ENCODE data around the gene RNF13.

Gene RNF13

DNA sequence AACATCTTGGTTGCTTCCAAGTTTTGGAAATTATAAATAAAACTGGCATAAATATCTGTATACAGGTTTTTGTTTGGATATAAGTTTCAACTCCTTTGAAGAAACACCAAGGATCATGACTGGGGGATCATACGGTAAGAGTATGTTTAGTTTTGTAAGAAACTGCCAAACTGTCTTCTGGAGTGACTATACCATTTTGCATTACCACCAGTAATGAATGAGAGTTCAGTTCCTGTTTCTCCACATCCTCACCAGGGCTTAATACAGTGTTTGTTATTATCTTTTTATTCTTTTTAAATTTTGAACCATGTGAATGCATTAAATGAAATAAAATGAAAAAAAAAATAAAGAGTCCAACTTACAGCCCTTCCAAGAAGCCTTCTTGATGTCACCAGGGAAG lies 17.0 kb upstream of the RNF13 start:
- DNase-seq (ENCODE audit: low read depth in 1 of 2, low spot score in 1 of 2) = no peak
- TF ChIP-seq, protein P1, sequence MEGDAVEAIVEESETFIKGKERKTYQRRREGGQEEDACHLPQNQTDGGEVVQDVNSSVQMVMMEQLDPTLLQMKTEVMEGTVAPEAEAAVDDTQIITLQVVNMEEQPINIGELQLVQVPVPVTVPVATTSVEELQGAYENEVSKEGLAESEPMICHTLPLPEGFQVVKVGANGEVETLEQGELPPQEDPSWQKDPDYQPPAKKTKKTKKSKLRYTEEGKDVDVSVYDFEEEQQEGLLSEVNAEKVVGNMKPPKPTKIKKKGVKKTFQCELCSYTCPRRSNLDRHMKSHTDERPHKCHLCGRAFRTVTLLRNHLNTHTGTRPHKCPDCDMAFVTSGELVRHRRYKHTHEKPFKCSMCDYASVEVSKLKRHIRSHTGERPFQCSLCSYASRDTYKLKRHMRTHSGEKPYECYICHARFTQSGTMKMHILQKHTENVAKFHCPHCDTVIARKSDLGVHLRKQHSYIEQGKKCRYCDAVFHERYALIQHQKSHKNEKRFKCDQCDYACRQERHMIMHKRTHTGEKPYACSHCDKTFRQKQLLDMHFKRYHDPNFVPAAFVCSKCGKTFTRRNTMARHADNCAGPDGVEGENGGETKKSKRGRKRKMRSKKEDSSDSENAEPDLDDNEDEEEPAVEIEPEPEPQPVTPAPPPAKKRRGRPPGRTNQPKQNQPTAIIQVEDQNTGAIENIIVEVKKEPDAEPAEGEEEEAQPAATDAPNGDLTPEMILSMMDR (IDR thresholded peaks at IDR 0.05; ENCODE audit: insufficient read depth, low read length) = no peak
- TF ChIP-seq REST (IDR thresholded peaks at IDR 0.05; ENCODE audit: insufficient replicate concordance, low read depth) (no peak), SPI1 (IDR thresholded peaks at IDR 0.05; ENCODE audit: borderline replicate concordance, low read depth) (peak; percentile 84)
- peak overlapping the region; percentile 43 for H3K27ac ChIP-seq (replicated peaks)
- H3K4me3 ChIP-seq (replicated peaks; ENCODE audit: insufficient read depth, low read length) = no peak overlapping the region
- H3K27me3 ChIP-seq (ENCODE audit: insufficient read depth, poor library complexity, severe bottlenecking) = no peaks in the 10 kb centered on the region

DNA sequence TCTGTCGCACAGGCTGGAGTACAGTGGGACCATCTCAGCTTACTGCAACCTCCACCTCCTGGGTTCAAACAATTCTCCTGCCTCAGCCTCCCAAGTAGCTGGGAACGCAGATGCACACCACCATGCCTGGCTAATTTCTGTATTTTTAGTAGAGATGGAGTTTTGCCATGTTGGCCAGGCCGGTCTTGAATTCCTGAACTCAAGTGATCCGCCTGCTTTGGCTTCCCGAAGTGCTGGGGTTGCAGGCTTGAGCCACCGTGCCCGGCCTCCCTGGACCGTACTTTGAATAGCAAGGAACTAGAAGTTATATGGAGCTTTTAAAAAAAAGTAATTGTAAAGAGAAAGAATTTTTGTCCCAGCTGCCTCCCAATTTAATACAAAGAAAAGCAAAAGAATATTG lies 12.3 kb upstream of the RNF13 start:
- H3K27ac ChIP-seq (replicated peaks) = no peak overlapping the region
- H3K27me3 ChIP-seq (ENCODE audit: insufficient read depth, poor library complexity, severe bottlenecking) = no peaks in the 10 kb centered on the region
- TF ChIP-seq SPI1 (IDR thresholded peaks at IDR 0.05; ENCODE audit: borderline replicate concordance, low read depth) = no peak
- TF ChIP-seq, protein P1 (IDR thresholded peaks at IDR 0.05; ENCODE audit: insufficient read depth, low read length) = no peak
- TF ChIP-seq REST (IDR thresholded peaks at IDR 0.05; ENCODE audit: insufficient replicate concordance, low read depth) = no peak
- H3K4me3 ChIP-seq (replicated peaks; ENCODE audit: insufficient read depth, low read length) = no peak overlapping the region
- no peak for DNase-seq (ENCODE audit: low read depth in 1 of 2, low spot score in 1 of 2)

GRCh38 chr3:149801195-149801594 lies 11.8 kb upstream of the RNF13 start:
- Histone ChIP-seq H3K4me3 (replicated peaks; ENCODE audit: insufficient read depth, low read length) (no peak overlapping the region), H3K27ac (replicated peaks) (no peak overlapping the region), H3K27me3 (ENCODE audit: insufficient read depth, poor library complexity, severe bottlenecking) (no peaks in the 10 kb centered on the region)
- DNase-seq (ENCODE audit: low read depth in 1 of 2, low spot score in 1 of 2) = no peak
- no peak for TF ChIP-seq POLR2AphosphoS5 (IDR thresholded peaks at IDR 0.05; ENCODE audit: low read depth)
- no peak for TF ChIP-seq SPI1 (IDR thresholded peaks at IDR 0.05; ENCODE audit: borderline replicate concordance, low read depth)
- TF ChIP-seq, protein P1 (IDR thresholded peaks at IDR 0.05; ENCODE audit: insufficient read depth, low read length) = no peak
- TF ChIP-seq GABPA (IDR thresholded peaks at IDR 0.05; ENCODE audit: low read depth) = no peak
- TF ChIP-seq REST (IDR thresholded peaks at IDR 0.05; ENCODE audit: insufficient replicate concordance, low read depth) = no peak

Data from HL-60 (cell line).